ENCODE results near the gene DMXL2. TPM values are rescaled to one million over a fixed set of nuclear protein-coding genes. Genes with fewer than 3 reads are reported as not detected.

The DMXL2 gene
- total and polyA plus RNA-seq, 2 experiments from 2014 or later = 10.5 to 31.4 TPM

DNA sequence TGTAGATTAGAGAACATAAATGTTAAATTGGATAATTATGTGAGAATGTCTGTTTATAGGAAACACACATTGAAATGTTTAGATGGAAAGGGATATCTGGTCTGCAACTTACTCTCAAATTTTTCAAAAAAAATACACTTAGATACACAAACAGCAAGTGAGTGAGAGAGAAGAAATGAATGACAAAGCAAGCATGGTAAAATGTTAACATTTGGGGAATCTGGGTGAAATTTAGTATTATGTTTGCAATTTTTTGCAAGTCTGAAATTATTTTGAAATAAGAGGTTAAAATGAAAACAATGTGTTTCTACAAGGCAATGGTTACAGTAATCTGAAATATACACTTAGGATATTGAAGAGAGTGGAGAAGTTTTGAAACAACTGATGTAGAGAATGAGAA is 146.8 kb downstream of the DMXL2 start:
- no peak overlapping the region for H3K4me3 ChIP-seq
- H4K20me1 ChIP-seq (ENCODE audit: insufficient read depth, poor library complexity, severe bottlenecking) = no peaks in the 10 kb centered on the region
- no peak for TF ChIP-seq EZH2phosphoT487 (IDR thresholded peaks at IDR 0.05; ENCODE audit: low read depth, severe bottlenecking, unreplicated experiment)
- TF ChIP-seq, protein P1, sequence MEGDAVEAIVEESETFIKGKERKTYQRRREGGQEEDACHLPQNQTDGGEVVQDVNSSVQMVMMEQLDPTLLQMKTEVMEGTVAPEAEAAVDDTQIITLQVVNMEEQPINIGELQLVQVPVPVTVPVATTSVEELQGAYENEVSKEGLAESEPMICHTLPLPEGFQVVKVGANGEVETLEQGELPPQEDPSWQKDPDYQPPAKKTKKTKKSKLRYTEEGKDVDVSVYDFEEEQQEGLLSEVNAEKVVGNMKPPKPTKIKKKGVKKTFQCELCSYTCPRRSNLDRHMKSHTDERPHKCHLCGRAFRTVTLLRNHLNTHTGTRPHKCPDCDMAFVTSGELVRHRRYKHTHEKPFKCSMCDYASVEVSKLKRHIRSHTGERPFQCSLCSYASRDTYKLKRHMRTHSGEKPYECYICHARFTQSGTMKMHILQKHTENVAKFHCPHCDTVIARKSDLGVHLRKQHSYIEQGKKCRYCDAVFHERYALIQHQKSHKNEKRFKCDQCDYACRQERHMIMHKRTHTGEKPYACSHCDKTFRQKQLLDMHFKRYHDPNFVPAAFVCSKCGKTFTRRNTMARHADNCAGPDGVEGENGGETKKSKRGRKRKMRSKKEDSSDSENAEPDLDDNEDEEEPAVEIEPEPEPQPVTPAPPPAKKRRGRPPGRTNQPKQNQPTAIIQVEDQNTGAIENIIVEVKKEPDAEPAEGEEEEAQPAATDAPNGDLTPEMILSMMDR (IDR thresholded peaks at IDR 0.05; ENCODE audit: poor library complexity) = no peak
- TF ChIP-seq EZH2 (IDR thresholded peaks at IDR 0.05; ENCODE audit: borderline replicate concordance) = no peak
- no peak for DNase-seq (ENCODE audit: low spot score)
- no peaks in the 10 kb centered on the region for H3K79me2 ChIP-seq
- no peaks in the 10 kb centered on the region for H3K27me3 ChIP-seq
- H3K4me2 ChIP-seq = no peak overlapping the region
- no peaks in the 10 kb centered on the region for H3K36me3 ChIP-seq (replicated peaks; ENCODE audit: insufficient read depth, low read depth)
- H3K27ac ChIP-seq = no peak overlapping the region
- H2AFZ ChIP-seq = no peak overlapping the region
- H3K9me3 ChIP-seq (ENCODE audit: low read depth) = no peaks in the 10 kb centered on the region
- no peaks in the 10 kb centered on the region for H3K9me2 ChIP-seq (replicated peaks; ENCODE audit: insufficient read depth)
- no peaks in the 10 kb centered on the region for H3K4me1 ChIP-seq (ENCODE audit: insufficient read depth)

DNA sequence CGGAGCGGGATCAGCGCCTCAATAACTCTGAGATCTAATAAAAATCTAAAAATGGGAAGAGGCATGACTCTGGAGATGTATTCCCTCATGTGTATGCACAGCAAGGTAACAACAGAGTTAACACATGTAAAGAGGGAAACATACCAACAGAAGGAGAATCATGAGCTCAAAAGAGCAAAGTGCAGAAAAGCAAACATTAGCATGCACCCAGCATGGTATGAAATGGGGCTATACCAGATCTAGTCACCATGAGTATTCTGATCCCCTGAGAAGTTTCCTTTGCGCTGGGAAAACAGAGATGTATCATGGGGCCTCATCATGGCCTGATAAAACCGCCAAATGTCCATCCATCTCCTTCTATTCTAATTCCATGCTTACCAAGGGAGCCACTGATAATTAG is 152.1 kb downstream of the DMXL2 start:
- TF ChIP-seq, protein P1 (IDR thresholded peaks at IDR 0.05; ENCODE audit: poor library complexity) = no peak
- TF ChIP-seq EZH2 (IDR thresholded peaks at IDR 0.05; ENCODE audit: borderline replicate concordance) (no peak), EZH2phosphoT487 (IDR thresholded peaks at IDR 0.05; ENCODE audit: low read depth, severe bottlenecking, unreplicated experiment) (no peak)
- WGBS (ENCODE audit: low lambda C conversion rate, missing lambda C conversion rate) = 98% methylated on average over 5 of the region's 5 CpGs
- no peaks in the 10 kb centered on the region for H3K27me3 ChIP-seq

DNA sequence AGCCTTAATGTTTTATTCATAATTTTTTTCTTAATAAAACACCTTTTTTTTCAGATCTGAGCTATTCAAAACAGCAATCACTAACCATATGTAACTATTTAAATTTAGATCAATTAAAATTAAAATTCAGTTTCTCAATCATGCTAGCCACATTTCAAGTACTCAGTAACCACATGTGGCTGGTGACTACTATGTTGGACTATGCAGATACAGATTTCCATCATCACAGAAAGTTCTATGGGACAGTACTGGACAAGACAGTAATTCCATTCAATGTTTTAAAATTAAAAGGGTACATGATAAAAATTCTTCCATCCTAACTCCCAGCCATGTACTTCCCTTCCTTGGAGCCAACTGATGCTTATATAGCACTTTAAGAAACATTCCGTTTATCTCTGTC is 161.8 kb downstream of the DMXL2 start:
- no peak overlapping the region for H3K4me2 ChIP-seq
- no peaks in the 10 kb centered on the region for H3K79me2 ChIP-seq
- no peak overlapping the region for H3K4me3 ChIP-seq
- H2AFZ ChIP-seq = no peak overlapping the region
- no peak for DNase-seq (ENCODE audit: low spot score)
- H3K27ac ChIP-seq = no peak overlapping the region
- no peaks in the 10 kb centered on the region for H4K20me1 ChIP-seq (ENCODE audit: insufficient read depth, poor library complexity, severe bottlenecking)
- TF ChIP-seq, protein P1 (IDR thresholded peaks at IDR 0.05; ENCODE audit: poor library complexity) = no peak
- no peak for TF ChIP-seq EZH2phosphoT487 (IDR thresholded peaks at IDR 0.05; ENCODE audit: low read depth, severe bottlenecking, unreplicated experiment)
- no peak for TF ChIP-seq EZH2 (IDR thresholded peaks at IDR 0.05; ENCODE audit: borderline replicate concordance)
- no peaks in the 10 kb centered on the region for H3K27me3 ChIP-seq
- H3K36me3 ChIP-seq (replicated peaks; ENCODE audit: insufficient read depth, low read depth) = no peaks in the 10 kb centered on the region
- no peaks in the 10 kb centered on the region for H3K9me3 ChIP-seq (ENCODE audit: low read depth)
- 92% methylated on average over 1 of the region's 1 CpG for WGBS (ENCODE audit: low lambda C conversion rate, missing lambda C conversion rate)
- H3K4me1 ChIP-seq (ENCODE audit: insufficient read depth) = no peaks in the 10 kb centered on the region
- H3K9me2 ChIP-seq (replicated peaks; ENCODE audit: insufficient read depth) = peaks cover 3% of the 10 kb centered on the region

More for the DNA sequence above, 152.1 kb downstream of the DMXL2 start:
- DNase-seq (ENCODE audit: low spot score) = no peak
- H3K4me1 ChIP-seq (ENCODE audit: insufficient read depth) = no peaks in the 10 kb centered on the region
- H3K79me2 ChIP-seq = no peaks in the 10 kb centered on the region
- H3K9me2 ChIP-seq (replicated peaks; ENCODE audit: insufficient read depth) = no peaks in the 10 kb centered on the region
- H3K4me2 ChIP-seq = no peak overlapping the region
- H2AFZ ChIP-seq = no peak overlapping the region
- H3K36me3 ChIP-seq (replicated peaks; ENCODE audit: insufficient read depth, low read depth) = no peaks in the 10 kb centered on the region
- no peak overlapping the region for H3K4me3 ChIP-seq
- no peaks in the 10 kb centered on the region for H3K9me3 ChIP-seq (ENCODE audit: low read depth)
- no peaks in the 10 kb centered on the region for H4K20me1 ChIP-seq (ENCODE audit: insufficient read depth, poor library complexity, severe bottlenecking)
- H3K27ac ChIP-seq = no peak overlapping the region

DNA sequence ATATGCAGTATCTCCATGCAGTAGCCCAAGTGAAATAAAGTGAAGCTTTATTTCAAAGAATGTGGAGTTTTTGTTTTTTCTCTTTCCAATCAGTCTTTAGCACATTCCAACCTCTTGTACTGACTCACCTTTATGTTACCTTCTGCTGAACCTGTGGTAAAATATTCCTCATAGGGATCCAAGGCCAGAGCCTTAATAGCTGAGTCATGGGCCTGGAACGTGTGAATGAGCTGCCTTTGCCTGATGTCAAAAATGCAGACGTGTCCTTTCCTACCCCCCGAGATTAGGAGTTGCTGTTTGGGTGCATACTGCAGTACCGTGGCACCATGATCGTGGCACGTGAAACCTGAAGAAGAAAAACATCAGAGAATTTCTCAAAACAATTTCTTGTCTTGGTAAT is 172.6 kb downstream of the DMXL2 start:
- 69% methylated on average over 6 of the region's 6 CpGs for WGBS (ENCODE audit: low lambda C conversion rate, missing lambda C conversion rate)
- no peak overlapping the region for H3K27ac ChIP-seq
- H4K20me1 ChIP-seq (ENCODE audit: insufficient read depth, poor library complexity, severe bottlenecking) = no peaks in the 10 kb centered on the region
- TF ChIP-seq EZH2 (IDR thresholded peaks at IDR 0.05; ENCODE audit: borderline replicate concordance) = no peak
- TF ChIP-seq, protein P1 (IDR thresholded peaks at IDR 0.05; ENCODE audit: poor library complexity) = no peak
- TF ChIP-seq EZH2phosphoT487 (IDR thresholded peaks at IDR 0.05; ENCODE audit: low read depth, severe bottlenecking, unreplicated experiment) = no peak
- no peak overlapping the region for H3K4me3 ChIP-seq
- H3K27me3 ChIP-seq = no peaks in the 10 kb centered on the region
- H3K9me2 ChIP-seq (replicated peaks; ENCODE audit: insufficient read depth) = no peaks in the 10 kb centered on the region
- no peaks in the 10 kb centered on the region for H3K4me1 ChIP-seq (ENCODE audit: insufficient read depth)
- DNase-seq (ENCODE audit: low spot score) = no peak
- H3K9me3 ChIP-seq (ENCODE audit: low read depth) = no peaks in the 10 kb centered on the region
- H2AFZ ChIP-seq = no peak overlapping the region
- H3K36me3 ChIP-seq (replicated peaks; ENCODE audit: insufficient read depth, low read depth) = no peaks in the 10 kb centered on the region
- H3K79me2 ChIP-seq = no peaks in the 10 kb centered on the region
- no peak overlapping the region for H3K4me2 ChIP-seq

Data from hepatocyte (in vitro differentiated cells).